GM12878 (cell line): ENCODE data around the gene PLAC1. TPM values are rescaled to one million over a fixed set of nuclear protein-coding genes. Genes with fewer than 3 reads are reported as not detected.
A peak's percentile ranks its signal among the peaks of the same experiment; 100 is the strongest.

Experiments used
- ATAC-seq: fragments of 200-7000 bp; cut with Tn5 transposase; 3 replicates; pipeline ENCODE4 v1.9.1; 2020; ENCODE audit warnings: mild to moderate bottlenecking, moderate library complexity
- BruUV-seq: library from RNA; stranded (reverse); fragments of 400-500 nt; replicated peaks from 2 replicates; lab custom pipeline; 2021; lab: Mats Ljungman, UMichigan
- CTCF ChIA-PET: fragments of 300-600 bp; sonication (Branson Sonifier 250); formaldehyde crosslinking; extraction: SDS; loops from one replicate; lab custom pipeline; 2021; ENCODE audit warnings: inconsistent platforms; lab: Yijun Ruan, JAX
- POLR2A ChIA-PET: fragments of 350-600 bp; formaldehyde crosslinking; extraction: SDS; loops from one replicate; lab custom pipeline; 2021; ENCODE audit warnings: inconsistent platforms; lab: Charles Lee
- RAD21 ChIA-PET: fragments of 300-600 bp; sonication (Branson Sonifier 250); formaldehyde crosslinking; loops from one replicate; lab custom pipeline; 2023; ENCODE audit warnings: antibody characterized with exemption; ENCODE audit not compliant: unreplicated experiment; lab: Charles Lee
- SMC1A ChIA-PET: fragments of 300-600 bp; sonication (Branson Sonifier 250); formaldehyde crosslinking; loops from one replicate; lab custom pipeline; 2023; ENCODE audit not compliant: unreplicated experiment, uncharacterized antibody; lab: Charles Lee
- DNase-seq: peaks from one replicate; pipeline ENCODE4 v3.0.0-alpha.2; 2011; ENCODE audit warnings: low read depth, low spot score
- FAIRE-seq: peaks from 3 replicates; lab custom pipeline; 2011; peaks lifted over from hg19 to GRCh38; lab: Jason Lieb, UNC
- H2AFZ ChIP-seq: 2 replicates; pipeline ENCODE4 v1.6.0; 2011; ENCODE audit warnings: low read depth, low read length, control low read depth; ENCODE audit not compliant: control insufficient read depth
- H3K27ac ChIP-seq: 2 replicates; pipeline ENCODE4 v1.5.1; 2011; ENCODE audit warnings: control low read depth; ENCODE audit not compliant: control insufficient read depth, insufficient read depth
- H3K27me3 ChIP-seq, 2 experiments: replicated peaks in 1 of 2; 2 replicates each; pipeline versions ENCODE4 v1.6.0 to v1.6.1; 2011; ENCODE audit warnings: low read length in 1 of 2; ENCODE audit not compliant: control insufficient read depth in 2 of 2, insufficient read depth in 2 of 2
- H3K36me3 ChIP-seq, 2 experiments: 2 replicates each; pipeline ENCODE4 v1.5.1; 2011; ENCODE audit warnings: low read length in 1 of 2; ENCODE audit not compliant: control insufficient read depth in 2 of 2, insufficient read depth in 2 of 2
- H3K4me1 ChIP-seq: 2 replicates; pipeline ENCODE4 v1.6.1; 2011; ENCODE audit warnings: mild to moderate bottlenecking, low read length, moderate library complexity, mixed read lengths; ENCODE audit not compliant: control insufficient read depth, insufficient read depth
- H3K4me2 ChIP-seq: 2 replicates; pipeline ENCODE4 v1.6.0; 2011; ENCODE audit warnings: control low read depth; ENCODE audit not compliant: control insufficient read depth, insufficient read depth
- H3K4me3 ChIP-seq: fragments of 200-600 bp; sonication (generic); 2 replicates; pipeline ENCODE4 v1.5.1; 2016
- H3K79me2 ChIP-seq: 2 replicates; pipeline ENCODE4 v1.6.0; 2011; ENCODE audit warnings: low read length; ENCODE audit not compliant: control insufficient read depth, insufficient read depth
- H3K9ac ChIP-seq: 2 replicates; pipeline ENCODE4 v1.8.0; 2011; ENCODE audit warnings: low read length, control low read depth, mixed read lengths; ENCODE audit not compliant: control insufficient read depth, insufficient read depth
- H3K9me3 ChIP-seq: replicated peaks from 3 replicates; pipeline ENCODE4 v1.5.1; 2011; ENCODE audit warnings: mild to moderate bottlenecking, low read length; ENCODE audit not compliant: control insufficient read depth, insufficient read depth
- H4K20me1 ChIP-seq: 2 replicates; pipeline ENCODE4 v1.6.0; 2011; ENCODE audit not compliant: control insufficient read depth, insufficient read depth
- CTCF ChIP-seq, 3 experiments: IDR thresholded peaks in 2 of 3; conservative IDR thresholded peaks in 1 of 3; 2 replicates each; pipeline ENCODE4 v1.5.1; 2011; ENCODE audit warnings: low read depth in 3 of 3, low read length in 3 of 3, mild to moderate bottlenecking in 3 of 3, control low read depth in 2 of 3, moderate library complexity in 2 of 3, inconsistent platforms in 1 of 3, mixed read lengths in 1 of 3; ENCODE audit not compliant: control insufficient read depth in 2 of 3, insufficient read depth in 1 of 3; ENCODE audit errors: extremely low read depth in 1 of 3
- FOS ChIP-seq: IDR thresholded peaks from 3 replicates; pipeline ENCODE4 v1.6.1; 2011; ENCODE audit warnings: borderline replicate concordance; ENCODE audit not compliant: insufficient read length; ENCODE audit errors: extremely low read depth
- RAD21 ChIP-seq: IDR thresholded peaks from 2 replicates; pipeline ENCODE4 v1.6.1; 2011; ENCODE audit warnings: mild to moderate bottlenecking, low read depth, low read length, moderate library complexity; ENCODE audit not compliant: insufficient read depth
- SMC3 ChIP-seq: IDR thresholded peaks from 2 replicates; pipeline ENCODE4 v1.6.1; 2011; ENCODE audit warnings: low read length, improper control_type of control experiment, borderline replicate concordance
- WGBS: methylation state at CpG from one replicate; pipeline ENCODE4 v1.1.6; 2016; ENCODE audit warnings: low lambda C conversion rate; ENCODE audit not compliant: insufficient replicate concordance, insufficient coverage; ENCODE audit errors: missing lambda C conversion rate; 5-methylcytosine and 5-hydroxymethylcytosine counted together
- in situ Hi-C: fragments of 300-500 bp; cut with MboI; formaldehyde crosslinking; loops from 9 replicates; pipeline ENCODE4 v1.14.3; 2018; ENCODE audit warnings: mixed read lengths
- intact Hi-C: fragments of 100-400 bp; cut with micrococcal nuclease; formaldehyde crosslinking; loops from one replicate; pipeline ENCODE4 v1.14.2; 2022; ENCODE audit not compliant: unreplicated experiment
- microRNA counts: library from miRNA; unstranded; fragments of <30 nt; microRNA quantifications from one replicate; lab custom pipeline; 2016
- microRNA-seq: library from miRNA; unstranded; fragments of <30 nt; microRNA quantifications from one replicate; pipeline ENCODE4, GENCODE V29; 2018
- polyA plus RNA-seq, 11 experiments: library from polyadenylated mRNA; depleted of rRNA in 4 of 11; unstranded in 6 of 11; stranded (reverse) in 5 of 11; fragments of >200 nt; fragmentation: Nextera tagmentation in 4 of 11; fragmentation: Illumina TruSeq in 1 of 11; extraction: Ambion mirVana in 4 of 11; extraction: Trizol in 1 of 11; gene quantifications; 1 replicate in 1 of 11; 2 replicates in 10 of 11; pipeline versions ENCODE4 v1.2.1 to v1.2.3, GENCODE V29; 2011 to 2016; ENCODE audit warnings: inconsistent platforms in 2 of 11, missing spikeins in 2 of 11, low read depth in 1 of 11
- small RNA-seq: library from RNA; depleted of rRNA; stranded (forward); fragments of <200 nt; gene quantifications from one replicate; pipeline ENCODE3, GENCODE V24; 2014
- total RNA-seq, 4 experiments: library from RNA; depleted of rRNA in 3 of 4; stranded (reverse); fragments of >200 nt in 3 of 4; fragmentation: Illumina TruSeq in 1 of 4; extraction: Trizol in 1 of 4; gene quantifications; 2 replicates each; pipeline versions ENCODE4 v1.2.1 to v1.2.3, GENCODE V29; 2013 to 2021

PLAC1 gene
- total and polyA plus RNA-seq, 10 of the 15 experiments (the other 5 are each of a cell fraction or from before 2014, with no cell fraction given) = 0.05 to 0.42 (median 0.17) TPM; not detected in 5

GRCh38 chrX:134520860-134521390, 137.3 kb downstream of the PLAC1 start:
- no peaks in the 10 kb centered on the region for H3K4me1 ChIP-seq
- TF ChIP-seq SMC3 (peak; percentile 60; the same call in 1 of the 2 replicates), FOS (no peak), RAD21 (peak; percentile 78), CTCF (IDR thresholded peaks at IDR 0.05 in 2 of 3, conservative IDR thresholded peaks at IDR 0.05 in 1 of 3; ENCODE audit: control insufficient read depth in 2 of 3, extremely low read depth in 1 of 3, insufficient read depth in 1 of 3, low read depth in 3 of 3, low read length in 3 of 3) (peak; percentile 56 to 65 (median 59))
- FAIRE-seq = no peak
- ChIA-PET SMC1A (interaction anchor here (0.6 to 1.6 kb wide), 7 partner anchors 9 to 1214 kb away, joined by 3 to 6 read pairs (median 3); no protein-coding TSS in a partner anchor), CTCF (interaction anchor here (0.6 to 3.6 kb wide), 13 partner anchors 11 to 273 kb away, joined by 3 to 19 read pairs (median 4); no protein-coding TSS in a partner anchor), RAD21 (interaction anchor here (0.9 to 1.0 kb wide), 3 partner anchors 206 to 262 kb away, joined by 3 read pairs; no protein-coding TSS in a partner anchor), POLR2A (no interaction called here)
- H3K36me3 ChIP-seq = no peaks in the 10 kb centered on the region
- H3K9me3 ChIP-seq = no peaks in the 10 kb centered on the region
- no peak overlapping the region for H3K4me3 ChIP-seq
- no peaks in the 10 kb centered on the region for H3K27me3 ChIP-seq
- in situ Hi-C loops (no loop called here), intact Hi-C loops (loop anchor here (2.0 to 5.0 kb wide), 2 partner anchors 231 to 262 kb away; no protein-coding TSS in a partner anchor)
- H3K79me2 ChIP-seq = no peaks in the 10 kb centered on the region
- peak; percentile 91 for ATAC-seq
- WGBS = 71% methylated on average over 3 of the region's 3 CpGs
- H4K20me1 ChIP-seq = no peaks in the 10 kb centered on the region
- no peak overlapping the region for H2AFZ ChIP-seq
- no peak overlapping the region for H3K4me2 ChIP-seq
- H3K27ac ChIP-seq = no peak overlapping the region
- no peak for DNase-seq
- no TSS peak for BruUV-seq
- H3K9ac ChIP-seq = no peak overlapping the region

MicroRNA genes within 50 kb of the gene (microRNA counts, 767-probe panel; counts per million panel counts)
- microRNA hsa-miR-424-5p (lab: Ali Mortazavi, UCI) = 55.3 counts per million
- microRNA hsa-miR-450a-5p (lab: Ali Mortazavi, UCI) = 1,807 counts per million, percentile 70 among the panel's probes with 10 or more counts
- microRNA hsa-miR-450b-3p (lab: Ali Mortazavi, UCI) = 55.3 counts per million
- microRNA hsa-miR-450b-5p (lab: Ali Mortazavi, UCI) = 1,807 counts per million, percentile 70 among the panel's probes with 10 or more counts
- 1,650 counts per million, percentile 63 among the panel's probes with 10 or more counts for microRNA hsa-miR-503 (lab: Ali Mortazavi, UCI)
- 1,853 counts per million, percentile 71 among the panel's probes with 10 or more counts for microRNA hsa-miR-542-3p (lab: Ali Mortazavi, UCI)
- microRNA hsa-miR-542-5p (lab: Ali Mortazavi, UCI) = 1,244 counts per million, percentile 41 among the panel's probes with 10 or more counts

Small RNAs within 50 kb of the gene (microRNA-seq; reads per million reads assigned to microRNA genes)
- gene MIR424 (462 reads per million, percentile 84 among the genes with 10 or more reads in this experiment), gene MIR450A1 (1.1 reads per million), gene MIR450A2 (0.56 reads per million), gene MIR450B (1.9 reads per million, percentile 3 among the genes with 10 or more reads in this experiment), gene MIR503 (49.3 reads per million, percentile 67 among the genes with 10 or more reads in this experiment), gene MIR542 (15.2 reads per million, percentile 51 among the genes with 10 or more reads in this experiment)

Small RNAs within 50 kb of the gene (small RNA-seq; reads per million reads assigned to genes)
- gene AC004383.1 (not detected), gene MIR450A1 (not detected), gene MIR450A2 (not detected), gene MIR450B (4.5 reads per million, percentile 86 among the genes with 10 or more reads in this experiment), gene MIR503 (1.6 reads per million, percentile 53 among the genes with 10 or more reads in this experiment), gene MIR542 (3.2 reads per million, percentile 78 among the genes with 10 or more reads in this experiment)

Other genes with a start within 250 kb of the PLAC1 start
- gene HPRT1, start 198.3 kb downstream of the PLAC1 start, total RNA-seq (2014; rRNA removed) = 19.3 and 20.8 TPM in 2 replicates
- gene HPRT1, start 198.3 kb downstream of the PLAC1 start, total RNA-seq (2014; rRNA removed; fragmentation: Illumina TruSeq; extraction: Trizol) = 33.3 and 34.8 TPM in 2 replicates
- gene HPRT1, start 198.3 kb downstream of the PLAC1 start, total RNA-seq (2021) = 65.4 and 66.3 TPM in 2 replicates
- gene HPRT1, start 198.3 kb downstream of the PLAC1 start, polyA plus RNA-seq (2011; rRNA removed) = 80.8 and 96.3 TPM in 2 replicates
- gene HPRT1, start 198.3 kb downstream of the PLAC1 start, polyA plus RNA-seq (2014; fragmentation: Illumina TruSeq; extraction: Trizol) = 110 and 124 TPM in 2 replicates
- gene HPRT1, start 198.3 kb downstream of the PLAC1 start, polyA plus RNA-seq (2014; fragmentation: Nextera tagmentation; extraction: Ambion mirVana) = 100 to 1,000 TPM; 105 to 111 TPM
- 69.6 and 72.5 TPM in 2 replicates for gene HPRT1, start 198.3 kb downstream of the PLAC1 start, polyA plus RNA-seq (2014; rRNA removed)
- gene HPRT1, start 198.3 kb downstream of the PLAC1 start, polyA plus RNA-seq (2016; fragmentation: Nextera tagmentation; extraction: Ambion mirVana) = 100 to 1,000 TPM; 152 to 161 TPM
- 12.1 and 14.0 TPM in 2 replicates for gene PABIR2, start 138.7 kb upstream of the PLAC1 start, total RNA-seq (2014; rRNA removed)
- gene PABIR2, start 138.7 kb upstream of the PLAC1 start, total RNA-seq (2014; rRNA removed; fragmentation: Illumina TruSeq; extraction: Trizol) = 12.3 and 15.2 TPM in 2 replicates
- 33.5 and 34.2 TPM in 2 replicates for gene PABIR2, start 138.7 kb upstream of the PLAC1 start, total RNA-seq (2021)
- gene PABIR2, start 138.7 kb upstream of the PLAC1 start, polyA plus RNA-seq (2011; rRNA removed) = 45.1 and 49.2 TPM in 2 replicates
- gene PABIR2, start 138.7 kb upstream of the PLAC1 start, polyA plus RNA-seq (2014; fragmentation: Illumina TruSeq; extraction: Trizol) = 52.5 and 60.6 TPM in 2 replicates
- gene PABIR2, start 138.7 kb upstream of the PLAC1 start, polyA plus RNA-seq (2014; fragmentation: Nextera tagmentation; extraction: Ambion mirVana) = 10 to 100 TPM; 21.2 to 26.7 TPM
- 29.3 and 30.6 TPM in 2 replicates for gene PABIR2, start 138.7 kb upstream of the PLAC1 start, polyA plus RNA-seq (2014; rRNA removed)
- gene PABIR2, start 138.7 kb upstream of the PLAC1 start, polyA plus RNA-seq (2016; fragmentation: Nextera tagmentation; extraction: Ambion mirVana) = 10 to 100 TPM; 12.7 to 13.5 TPM